Mesothelial cell of epicardium (in vitro differentiated cells): ENCODE measurements around the gene CRYGA. TPM values are rescaled to one million over a fixed set of nuclear protein-coding genes. Genes with fewer than 3 reads are reported as not detected.
"Not testable (repeated sequence)": the region's sequence is repeated elsewhere in the genome, so short reads cannot be mapped to it uniquely, and the experiment has no call there.

ENCODE experiments used
- DNase-seq, 2 experiments: peaks; one replicate each; pipeline ENCODE4 v3.0.0; 2021; ENCODE audit warnings: low spot score in 2 of 2; ENCODE audit not compliant: unreplicated experiment in 2 of 2
- H3K27ac Mint-ChIP-seq: 2 replicates; pipeline ENCODE4 v1.8.0; 2021; ENCODE audit warnings: mixed read lengths
- H3K27me3 Mint-ChIP-seq: 2 replicates; pipeline ENCODE4 v1.8.0; 2021; ENCODE audit warnings: low read depth, mixed read lengths
- H3K36me3 Mint-ChIP-seq: 2 replicates; pipeline ENCODE4 v1.8.0; 2021; ENCODE audit warnings: mixed read lengths
- H3K4me1 Mint-ChIP-seq: 2 replicates; pipeline ENCODE4 v1.8.0; 2021; ENCODE audit warnings: mixed read lengths
- H3K4me3 Mint-ChIP-seq: 2 replicates; pipeline ENCODE4 v1.8.0; 2021; ENCODE audit warnings: mild to moderate bottlenecking, moderate library complexity, mixed read lengths
- H3K9me3 Mint-ChIP-seq: 2 replicates; pipeline ENCODE4 v1.8.0; 2021; ENCODE audit warnings: mixed read lengths
- total RNA-seq: library from RNA; stranded (reverse); gene quantifications from 3 replicates; pipeline ENCODE4 v1.2.1, GENCODE V29; 2021
- TF ChIP-seq, protein P1 (sequence below): fragments of 200-600 bp; sonication (generic); IDR thresholded peaks from one replicate; pipeline ENCODE4 v1.5.0; 2021; ENCODE audit warnings: antibody characterized with exemption; ENCODE audit not compliant: unreplicated experiment

CRYGA gene
- total RNA-seq, 1 donor from 2014 or later: not detected

GRCh38 chr2:208147008-208147407 is 16.4 kb downstream of the CRYGA start:
- TF ChIP-seq, protein P1, sequence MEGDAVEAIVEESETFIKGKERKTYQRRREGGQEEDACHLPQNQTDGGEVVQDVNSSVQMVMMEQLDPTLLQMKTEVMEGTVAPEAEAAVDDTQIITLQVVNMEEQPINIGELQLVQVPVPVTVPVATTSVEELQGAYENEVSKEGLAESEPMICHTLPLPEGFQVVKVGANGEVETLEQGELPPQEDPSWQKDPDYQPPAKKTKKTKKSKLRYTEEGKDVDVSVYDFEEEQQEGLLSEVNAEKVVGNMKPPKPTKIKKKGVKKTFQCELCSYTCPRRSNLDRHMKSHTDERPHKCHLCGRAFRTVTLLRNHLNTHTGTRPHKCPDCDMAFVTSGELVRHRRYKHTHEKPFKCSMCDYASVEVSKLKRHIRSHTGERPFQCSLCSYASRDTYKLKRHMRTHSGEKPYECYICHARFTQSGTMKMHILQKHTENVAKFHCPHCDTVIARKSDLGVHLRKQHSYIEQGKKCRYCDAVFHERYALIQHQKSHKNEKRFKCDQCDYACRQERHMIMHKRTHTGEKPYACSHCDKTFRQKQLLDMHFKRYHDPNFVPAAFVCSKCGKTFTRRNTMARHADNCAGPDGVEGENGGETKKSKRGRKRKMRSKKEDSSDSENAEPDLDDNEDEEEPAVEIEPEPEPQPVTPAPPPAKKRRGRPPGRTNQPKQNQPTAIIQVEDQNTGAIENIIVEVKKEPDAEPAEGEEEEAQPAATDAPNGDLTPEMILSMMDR: no peak
- peaks cover 14% of the 10 kb centered on the region for H3K9me3 Mint-ChIP-seq
- DNase-seq: no peak
- H3K4me3 Mint-ChIP-seq: no peak overlapping the region
- H3K27ac Mint-ChIP-seq: no peak overlapping the region
- peaks cover 15% of the 10 kb centered on the region for H3K4me1 Mint-ChIP-seq
- H3K27me3 Mint-ChIP-seq: peaks cover 2% of the 10 kb centered on the region
- no peaks in the 10 kb centered on the region for H3K36me3 Mint-ChIP-seq

- peaks cover 2% of the 10 kb centered on the region for H3K27me3 Mint-ChIP-seq
- peaks cover 7% of the 10 kb centered on the region for H3K9me3 Mint-ChIP-seq
- no peak within 1 kb of the TSS for H3K4me3 Mint-ChIP-seq
- H3K36me3 Mint-ChIP-seq: no peaks in the 10 kb centered on the region
- TF ChIP-seq, protein P1: no peak
- H3K27ac Mint-ChIP-seq: no peak within 1 kb of the TSS
- DNase-seq: no peak
- peaks cover 17% of the 10 kb centered on the region for H3K4me1 Mint-ChIP-seq
Measured at GRCh38 chr2:208146006-208146405, 17.4 kb downstream of the CRYGA start, which contains the start of gene CRYGB. Gene CRYGB (minus strand): TSS chr2:208146158. CDS start chr2:208146120, 38 bp downstream.

- no peak overlapping the region for H3K4me3 Mint-ChIP-seq
- H3K27me3 Mint-ChIP-seq: peaks cover 2% of the 10 kb centered on the region
- peaks cover 3% of the 10 kb centered on the region for H3K9me3 Mint-ChIP-seq
- no peaks in the 10 kb centered on the region for H3K36me3 Mint-ChIP-seq
- H3K27ac Mint-ChIP-seq: peak overlapping the region; percentile 13
- DNase-seq: no peak
- peaks cover 17% of the 10 kb centered on the region for H3K4me1 Mint-ChIP-seq
- TF ChIP-seq, protein P1: no peak
Measured at GRCh38 chr2:208142925-208143799, 20.2 kb downstream of the CRYGA start.

DNA sequence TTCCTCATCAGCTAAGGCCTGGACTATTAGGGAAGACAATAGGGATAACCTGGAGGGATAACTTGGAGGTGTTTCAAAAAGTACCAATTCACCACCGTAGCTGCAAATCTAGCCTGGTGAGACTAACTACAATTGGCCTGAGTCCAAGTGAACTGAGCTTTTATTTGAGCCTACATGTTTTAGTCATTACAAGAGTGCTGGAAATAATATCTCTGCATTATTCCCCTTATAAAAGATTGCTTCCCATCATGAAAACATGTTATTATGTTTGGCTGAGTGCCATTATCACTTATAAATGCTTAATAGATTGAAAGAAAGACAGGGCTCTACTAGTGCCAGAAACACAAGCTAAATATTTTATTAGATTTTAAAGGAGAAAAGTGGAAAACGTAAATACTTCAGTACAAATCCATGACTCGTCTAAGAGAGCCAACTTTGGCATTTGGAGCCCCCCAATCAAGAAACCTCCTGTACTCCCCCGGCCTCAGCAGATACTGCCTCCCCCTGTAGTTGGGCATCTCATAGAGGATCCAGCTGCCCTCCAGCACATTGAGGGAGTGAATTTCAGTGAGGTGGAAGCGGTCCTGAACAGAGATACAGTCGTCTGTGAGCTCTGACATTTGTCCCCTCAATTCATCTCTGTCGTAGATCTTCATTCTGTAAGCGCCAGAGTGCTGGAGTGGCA is 21.0 kb downstream of the CRYGA start:
- peak overlapping the region; percentile 13 for H3K27ac Mint-ChIP-seq
- no peak for DNase-seq
- no peak overlapping the region for H3K4me3 Mint-ChIP-seq
- no peaks in the 10 kb centered on the region for H3K36me3 Mint-ChIP-seq
- H3K4me1 Mint-ChIP-seq: peaks cover 20% of the 10 kb centered on the region
- H3K9me3 Mint-ChIP-seq: peaks cover 7% of the 10 kb centered on the region
- H3K27me3 Mint-ChIP-seq: peaks cover 2% of the 10 kb centered on the region
- TF ChIP-seq, protein P1: no peak

- H3K36me3 Mint-ChIP-seq: no peaks in the 10 kb centered on the region
- H3K9me3 Mint-ChIP-seq: peaks cover 7% of the 10 kb centered on the region
Measured at GRCh38 chr2:208139447-208139846, 23.9 kb downstream of the CRYGA start.

GRCh38 chr2:208138334-208138733 is 25.1 kb downstream of the CRYGA start:
- H3K4me1 Mint-ChIP-seq: peaks cover 40% of the 10 kb centered on the region
- H3K4me3 Mint-ChIP-seq, DNase-seq, H3K36me3 Mint-ChIP-seq, H3K27me3 Mint-ChIP-seq, H3K27ac Mint-ChIP-seq, H3K9me3 Mint-ChIP-seq: not testable (repeated sequence)

More at GRCh38 chr2:208139447-208139846, 23.9 kb downstream of the CRYGA start:
- Mint-ChIP-seq H3K4me1 (peaks cover 42% of the 10 kb centered on the region), H3K27me3 (no peaks in the 10 kb centered on the region), H3K27ac (no peak overlapping the region), H3K4me3 (no peak overlapping the region)
- TF ChIP-seq, protein P1: no peak
- DNase-seq: no peak
